ENCODE results near the gene AEBP1.

GRCh38 chr7:44110719-44111635 is 6.8 kb downstream of the AEBP1 start:
- TF ChIP-seq EZH2 (IDR thresholded peaks at IDR 0.05), result no peak
- TF ChIP-seq POLR2AphosphoS5 (IDR thresholded peaks at IDR 0.05; ENCODE audit: borderline replicate concordance, low read depth, low read length), result no peak
- no peak for TF ChIP-seq FOXP2 (optimal IDR thresholded peaks at IDR 0.05; ENCODE audit: control extremely low read depth, extremely low read length, insufficient read depth)
